HEK293T (cell line): ENCODE measurements around the gene BAHCC1.

Experiments
- CTCF ChIA-PET: fragments of 350-600 bp; formaldehyde crosslinking; extraction: SDS; loops from one replicate; lab custom pipeline; 2021; ENCODE audit warnings: antibody characterized with exemption, inconsistent platforms; lab: Yijun Ruan, JAX
- POLR2A ChIA-PET: fragments of 350-600 bp; formaldehyde crosslinking; extraction: SDS; loops from one replicate; lab custom pipeline; 2020; ENCODE audit warnings: antibody characterized with exemption, inconsistent platforms; lab: Yijun Ruan, JAX
- DNase-seq: peaks from one replicate; pipeline ENCODE4 v3.0.0; 2012; ENCODE audit warnings: mixed read lengths; ENCODE audit errors: extremely low spot score
- ARNT ChIP-seq: fragments of 450-650 bp; IDR thresholded peaks from 2 replicates; pipeline ENCODE4 v1.6.1; 2017; ENCODE audit warnings: mild to moderate bottlenecking
- BHLHE40 ChIP-seq: fragments of 450-650 bp; IDR thresholded peaks from 2 replicates; pipeline ENCODE4 v1.6.1; 2016; ENCODE audit warnings: mild to moderate bottlenecking, moderate library complexity, borderline replicate concordance
- CTBP1 ChIP-seq: fragments of 450-650 bp; IDR thresholded peaks from 2 replicates; pipeline ENCODE4 v1.6.1; 2016; ENCODE audit warnings: borderline replicate concordance
- ELF4 ChIP-seq: fragments of 450-650 bp; IDR thresholded peaks from 2 replicates; pipeline ENCODE4 v1.6.1; 2017; ENCODE audit warnings: antibody characterized with exemption
- FOXA1 ChIP-seq: fragments of 450-650 bp; IDR thresholded peaks from 2 replicates; pipeline ENCODE4 v1.6.1; 2016; ENCODE audit warnings: mild to moderate bottlenecking
- FOXK2 ChIP-seq: fragments of 450-650 bp; IDR thresholded peaks from 2 replicates; pipeline ENCODE4 v1.6.1; 2016; ENCODE audit warnings: mild to moderate bottlenecking
- FOXM1 ChIP-seq: fragments of 450-650 bp; IDR thresholded peaks from 2 replicates; pipeline ENCODE4 v1.6.1; 2017; ENCODE audit warnings: mild to moderate bottlenecking, borderline replicate concordance
- HDGF ChIP-seq: fragments of 450-650 bp; IDR thresholded peaks from 2 replicates; pipeline ENCODE4 v1.6.1; 2017; ENCODE audit warnings: antibody characterized with exemption, borderline replicate concordance
- L3MBTL2 ChIP-seq: fragments of 450-650 bp; conservative IDR thresholded peaks from 2 replicates; pipeline ENCODE4 v1.6.1; 2016; ENCODE audit warnings: mild to moderate bottlenecking
- LEF1 ChIP-seq: fragments of 450-650 bp; IDR thresholded peaks from 2 replicates; pipeline ENCODE4 v1.6.1; 2017; ENCODE audit warnings: mild to moderate bottlenecking, borderline replicate concordance
- NFRKB ChIP-seq: fragments of 450-650 bp; IDR thresholded peaks from 2 replicates; pipeline ENCODE4 v1.6.1; 2016; ENCODE audit warnings: mild to moderate bottlenecking, moderate library complexity
- PKNOX1 ChIP-seq: fragments of 450-650 bp; IDR thresholded peaks from 2 replicates; pipeline ENCODE4 v1.6.1; 2016
- SP1 ChIP-seq: fragments of 450-650 bp; IDR thresholded peaks from 2 replicates; pipeline ENCODE4 v1.6.1; 2017
- SUZ12 ChIP-seq: fragments of 450-650 bp; IDR thresholded peaks from 2 replicates; pipeline ENCODE4 v1.6.1; 2016; ENCODE audit warnings: mild to moderate bottlenecking
- TARDBP ChIP-seq: fragments of 450-650 bp; IDR thresholded peaks from 2 replicates; pipeline ENCODE4 v1.6.1; 2016
- ZNF384 ChIP-seq: fragments of 450-650 bp; IDR thresholded peaks from 2 replicates; pipeline ENCODE4 v1.6.1; 2016

BAHCC1 gene

GRCh38 chr17:81376946-81377714, 18.1 kb upstream of the BAHCC1 start:
- no peak for DNase-seq
- POLR2A ChIA-PET, result no interaction called here

GRCh38 chr17:81378941-81379511, 16.2 kb upstream of the BAHCC1 start:
- TF ChIP-seq ZNF384 (no peak), NFRKB (no peak), L3MBTL2 (no peak), FOXA1 (no peak), FOXK2 (no peak), FOXM1 (no peak)
- CTCF ChIA-PET, result no interaction called here
- POLR2A ChIA-PET, result no interaction called here
- no peak for DNase-seq

More at GRCh38 chr17:81376946-81377714, 18.1 kb upstream of the BAHCC1 start:
- CTCF ChIA-PET, result no interaction called here
- TF ChIP-seq NFRKB (no peak), CTBP1 (no peak), BHLHE40 (no peak), L3MBTL2 (no peak), FOXM1 (no peak), LEF1 (no peak), PKNOX1 (no peak), TARDBP (no peak), SP1 (no peak), FOXA1 (no peak), ARNT (no peak), ELF4 (no peak), ZNF384 (no peak), FOXK2 (no peak), HDGF (no peak)

GRCh38 chr17:81379523-81379942, 15.7 kb upstream of the BAHCC1 start:
- CTCF ChIA-PET, result no interaction called here
- POLR2A ChIA-PET, result interaction anchor here (0.5 kb wide), 1 partner anchor 105 kb away, joined by 4 read pairs; no protein-coding TSS in a partner anchor

GRCh38 chr17:81380131-81380530, 15.1 kb upstream of the BAHCC1 start:
- CTCF ChIA-PET, result no interaction called here
- POLR2A ChIA-PET, result interaction anchor here (0.5 kb wide), 1 partner anchor 105 kb away, joined by 4 read pairs; no protein-coding TSS in a partner anchor

More at GRCh38 chr17:81379523-81379942, 15.7 kb upstream of the BAHCC1 start:
- no peak for DNase-seq
- TF ChIP-seq LEF1 (no peak), BHLHE40 (no peak), NFRKB (no peak), ELF4 (no peak), TARDBP (no peak)

GRCh38 chr17:81380666-81381518, 14.4 kb upstream of the BAHCC1 start:
- DNase-seq, result no peak
- TF ChIP-seq CTBP1, result no peak
- TF ChIP-seq ELF4, result no peak
- no peak for TF ChIP-seq SUZ12
- TF ChIP-seq FOXM1, result no peak
- no peak for TF ChIP-seq BHLHE40
- ChIA-PET POLR2A (interaction anchor here (1.2 kb wide), 1 partner anchor 14 kb away, joined by 3 read pairs; the partner anchor contains the start of gene BAHCC1), CTCF (no interaction called here)

More at GRCh38 chr17:81380131-81380530, 15.1 kb upstream of the BAHCC1 start:
- TF ChIP-seq SUZ12 (no peak), CTBP1 (no peak), FOXM1 (no peak), BHLHE40 (no peak), ARNT (no peak)
- DNase-seq, result no peak

- TF ChIP-seq SP1, result no peak
- TF ChIP-seq LEF1, result no peak
- TF ChIP-seq BHLHE40, result no peak
- no peak for TF ChIP-seq L3MBTL2
- no peak for TF ChIP-seq CTBP1
- no peak for TF ChIP-seq FOXA1
- TF ChIP-seq NFRKB, result no peak
- no peak for TF ChIP-seq ARNT
- no peak for TF ChIP-seq HDGF
- no peak for TF ChIP-seq ELF4
- TF ChIP-seq ZNF384, result no peak
- TF ChIP-seq TARDBP, result no peak
- no peak for TF ChIP-seq FOXK2
- ChIA-PET POLR2A (interaction anchor here (1.2 kb wide), 1 partner anchor 13 kb away, joined by 3 read pairs; the partner anchor contains the start of gene BAHCC1), CTCF (no interaction called here)
- DNase-seq, result no peak
Observed at GRCh38 chr17:81381632-81382577, 13.4 kb upstream of the BAHCC1 start.
